ENCODE data around the gene BTN2A1. TPM values are rescaled to one million over a fixed set of nuclear protein-coding genes. Genes with fewer than 3 reads are reported as not detected.
A peak's percentile ranks its signal among the peaks of the same experiment; 100 is the strongest.
"Not testable (repeated sequence)": the region's sequence is repeated elsewhere in the genome, so short reads cannot be mapped to it uniquely, and the experiment has no call there.

BTN2A1 gene
- total RNA-seq, 2 donors from 2014 or later, result 25.9 to 27.9 TPM

DNA sequence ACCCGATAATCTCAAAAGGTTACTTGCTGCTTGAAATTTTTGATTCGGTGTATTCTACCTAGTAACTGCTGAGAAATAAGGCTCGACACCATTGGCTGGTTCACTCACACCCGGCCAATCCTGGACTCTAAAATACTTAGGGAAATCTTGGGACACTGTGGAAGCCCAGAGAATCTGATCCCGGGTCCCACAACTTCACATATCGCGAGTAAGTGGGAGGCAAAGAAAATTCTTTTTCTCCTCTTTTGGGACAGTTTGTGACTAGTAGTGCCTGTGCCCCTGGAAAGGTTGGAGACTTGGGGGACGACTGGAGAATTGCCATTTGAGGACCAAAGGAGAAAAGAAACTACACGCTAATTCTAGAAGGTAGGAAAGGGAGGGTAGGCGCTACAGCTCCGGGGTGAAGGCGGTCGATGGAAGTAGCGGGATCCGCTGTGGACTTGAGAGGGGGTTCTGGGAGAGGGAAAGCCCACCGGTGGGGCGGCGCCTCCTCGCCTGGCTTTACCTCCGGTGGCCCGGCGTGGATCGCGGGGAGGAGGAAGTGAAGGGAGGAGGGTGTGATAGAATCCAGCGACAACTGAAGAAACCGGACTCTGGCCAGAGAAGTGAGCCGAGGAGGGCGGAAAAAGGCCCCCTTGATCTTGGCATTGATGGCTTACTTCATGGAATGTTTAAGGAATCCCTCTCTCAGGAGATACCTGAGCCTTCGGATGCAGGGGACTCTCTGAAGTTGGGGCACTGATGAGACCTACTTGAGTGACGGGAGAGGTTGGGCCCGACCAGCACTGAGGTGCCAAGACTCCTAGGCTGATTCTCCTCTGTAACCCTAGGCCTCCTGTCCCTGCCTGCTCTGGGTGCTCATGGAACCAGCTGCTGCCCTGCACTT is 36.3 kb upstream of the BTN2A1 start:
- peak in 2 of 3 donors; percentile 30 to 32 for DNase-seq
- peaks cover 2% of the 10 kb centered on the region for H3K9me3 ChIP-seq (ENCODE audit: control insufficient read depth, low read length, poor library complexity, severe bottlenecking)
- H3K27me3 Mint-ChIP-seq, result peaks cover 4% of the 10 kb centered on the region
- no peak overlapping the region for H3K4me3 Mint-ChIP-seq
- ATAC-seq, result peak; percentile 98
- H3K4me1 Mint-ChIP-seq, result peaks cover 7% of the 10 kb centered on the region
- peaks cover 2% of the 10 kb centered on the region for H3K36me3 Mint-ChIP-seq (ENCODE audit: low read depth)
- no peak overlapping the region for H3K27ac Mint-ChIP-seq

DNA sequence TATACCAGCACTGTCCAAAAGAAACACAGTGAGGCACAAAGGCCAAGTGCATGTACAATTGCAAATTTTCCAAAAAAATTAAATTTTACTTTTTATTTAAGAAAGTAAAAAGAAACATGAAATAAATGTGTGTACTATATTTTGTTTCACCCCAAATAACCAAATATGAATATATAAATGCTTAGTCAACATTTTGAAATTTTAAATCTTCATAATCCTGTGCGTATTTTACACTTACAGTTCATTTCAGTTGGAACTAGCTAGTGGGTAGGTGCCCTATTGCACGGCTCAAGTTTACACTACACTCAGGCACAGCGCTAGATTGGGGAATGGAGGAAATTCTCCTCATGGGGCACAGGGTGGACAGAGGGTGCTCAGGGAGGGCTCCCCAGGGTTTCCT is 35.4 kb upstream of the BTN2A1 start:
- H3K4me3 Mint-ChIP-seq, result no peak overlapping the region
- H3K27me3 Mint-ChIP-seq, result peaks cover 4% of the 10 kb centered on the region
- peaks cover 7% of the 10 kb centered on the region for H3K36me3 Mint-ChIP-seq (ENCODE audit: low read depth)
- ATAC-seq (no peak), DNase-seq (no peak)
- no peak overlapping the region for H3K27ac Mint-ChIP-seq
- H3K4me1 Mint-ChIP-seq, result peaks cover 7% of the 10 kb centered on the region
- H3K9me3 ChIP-seq (ENCODE audit: control insufficient read depth, low read length, poor library complexity, severe bottlenecking), result peaks cover under 1% of the 10 kb centered on the region

DNA sequence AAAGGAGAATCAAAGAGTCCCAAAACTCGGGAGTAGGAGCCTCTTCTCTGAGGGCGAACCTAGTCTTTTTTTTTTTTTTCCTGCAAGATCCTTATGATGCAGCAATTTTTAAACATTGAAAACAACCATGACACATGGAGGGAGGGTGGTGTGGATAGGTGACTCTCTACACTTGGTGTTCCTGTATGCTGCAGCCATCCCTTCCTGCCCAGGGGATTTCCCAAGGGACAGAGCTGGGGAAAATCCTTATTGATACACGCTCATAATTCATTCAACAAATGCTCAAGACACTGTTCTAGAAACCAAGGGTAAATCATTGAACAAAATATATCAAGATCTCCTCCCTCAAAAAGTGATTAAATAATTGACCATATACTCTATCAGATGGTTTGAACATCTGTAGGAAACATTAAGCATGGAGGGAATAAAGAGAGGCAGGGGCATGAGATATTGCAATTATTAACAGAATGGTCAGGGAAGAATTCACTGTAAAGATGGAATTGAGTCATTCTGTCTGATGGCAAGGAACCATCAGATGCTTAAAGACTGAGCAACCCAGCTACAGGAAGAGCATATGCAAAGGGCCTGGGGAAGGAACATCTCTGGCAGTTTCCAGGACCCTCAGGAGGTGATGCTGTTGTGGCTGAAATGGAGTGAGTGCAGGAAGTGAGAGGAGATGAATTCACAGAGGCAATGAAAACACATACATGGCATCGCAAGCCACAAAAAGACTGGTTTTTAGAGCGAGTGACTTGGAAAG is 30.9 kb upstream of the BTN2A1 start:
- H3K27ac Mint-ChIP-seq, result no peak overlapping the region
- ATAC-seq (no peak), DNase-seq (no peak)
- peaks cover 10% of the 10 kb centered on the region for H3K4me1 Mint-ChIP-seq
- H3K27me3 Mint-ChIP-seq, result peaks cover 4% of the 10 kb centered on the region
- H3K4me3 Mint-ChIP-seq, result no peak overlapping the region
- H3K9me3 ChIP-seq (ENCODE audit: control insufficient read depth, low read length, poor library complexity, severe bottlenecking), result no peaks in the 10 kb centered on the region
- peaks cover 7% of the 10 kb centered on the region for H3K36me3 Mint-ChIP-seq (ENCODE audit: low read depth)

DNA sequence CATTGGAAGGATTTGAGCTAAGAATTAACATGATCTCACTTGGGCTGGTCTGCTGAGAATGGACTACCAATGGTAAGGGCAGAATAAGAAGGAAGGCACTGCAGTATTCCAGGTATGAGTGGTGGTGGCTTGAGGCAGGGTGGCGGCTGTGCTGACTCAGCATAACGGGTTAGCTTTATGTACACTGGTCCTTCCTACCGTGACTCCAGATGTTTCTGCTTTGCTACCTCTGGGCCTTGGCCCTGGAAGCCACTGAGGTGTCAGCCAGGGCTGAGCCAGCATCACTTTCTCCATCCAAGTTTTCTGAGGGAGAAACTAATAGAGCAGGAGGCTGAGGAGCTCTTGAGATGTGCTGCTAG is 30.3 kb upstream of the BTN2A1 start:
- no peaks in the 10 kb centered on the region for H3K9me3 ChIP-seq (ENCODE audit: control insufficient read depth, low read length, poor library complexity, severe bottlenecking)
- Mint-ChIP-seq H3K4me1 (peaks cover 7% of the 10 kb centered on the region), H3K36me3 (ENCODE audit: low read depth) (peaks cover 7% of the 10 kb centered on the region), H3K27ac (no peak overlapping the region), H3K4me3 (no peak overlapping the region), H3K27me3 (peaks cover 4% of the 10 kb centered on the region)
- DNase-seq, result no peak
- ATAC-seq, result no peak

DNA sequence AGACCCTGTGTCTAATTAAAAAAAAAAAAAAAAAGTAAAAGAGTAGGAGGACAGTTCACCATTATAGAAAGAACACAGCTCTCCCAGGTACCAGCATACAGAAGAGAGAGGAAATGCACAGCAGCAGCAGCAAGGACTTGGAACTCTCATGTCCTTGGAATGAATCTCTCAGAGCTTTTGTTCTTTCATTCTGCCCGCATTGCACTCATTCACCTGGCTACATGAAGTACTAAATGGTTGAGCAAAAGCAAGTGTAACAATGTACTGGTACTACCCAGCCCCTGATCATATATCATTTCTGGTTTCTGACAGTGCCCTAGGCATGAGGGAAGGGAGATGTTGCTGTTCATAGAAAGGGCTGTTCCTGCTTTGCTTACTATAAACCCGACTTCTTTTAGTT is 29.5 kb upstream of the BTN2A1 start:
- ATAC-seq, result no peak
- Mint-ChIP-seq H3K36me3 (ENCODE audit: low read depth) (peaks cover 5% of the 10 kb centered on the region), H3K27ac (no peak overlapping the region), H3K4me3 (no peak overlapping the region), H3K4me1 (peaks cover 5% of the 10 kb centered on the region), H3K27me3 (peaks cover 4% of the 10 kb centered on the region)
- no peak for DNase-seq
- no peaks in the 10 kb centered on the region for H3K9me3 ChIP-seq (ENCODE audit: control insufficient read depth, low read length, poor library complexity, severe bottlenecking)

DNA sequence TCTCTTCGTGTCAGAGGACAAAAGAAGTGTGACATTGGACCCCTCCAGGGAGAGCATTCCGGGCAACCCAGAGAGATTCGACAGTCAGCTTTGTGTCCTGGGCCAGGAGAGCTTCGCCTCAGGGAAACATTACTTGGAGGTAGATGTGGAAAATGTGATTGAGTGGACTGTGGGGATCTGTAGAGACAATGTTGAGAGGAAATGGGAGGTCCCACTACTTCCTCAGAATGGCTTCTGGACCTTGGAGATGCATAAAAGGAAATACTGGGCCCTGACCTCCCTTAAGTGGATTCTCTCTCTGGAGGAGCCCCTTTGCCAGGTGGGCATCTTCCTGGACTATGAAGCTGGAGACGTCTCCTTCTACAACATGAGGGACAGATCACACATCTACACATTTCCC is 27.0 kb upstream of the BTN2A1 start:
- DNase-seq (no peak), ATAC-seq (no peak)
- H3K27ac Mint-ChIP-seq, result no peak overlapping the region
- H3K4me1 Mint-ChIP-seq, result peaks cover 5% of the 10 kb centered on the region
- H3K27me3 Mint-ChIP-seq, result peaks cover 4% of the 10 kb centered on the region
- H3K36me3 Mint-ChIP-seq (ENCODE audit: low read depth), result peaks cover 5% of the 10 kb centered on the region
- H3K4me3 Mint-ChIP-seq, result no peak overlapping the region
- no peaks in the 10 kb centered on the region for H3K9me3 ChIP-seq (ENCODE audit: control insufficient read depth, low read length, poor library complexity, severe bottlenecking)

DNA sequence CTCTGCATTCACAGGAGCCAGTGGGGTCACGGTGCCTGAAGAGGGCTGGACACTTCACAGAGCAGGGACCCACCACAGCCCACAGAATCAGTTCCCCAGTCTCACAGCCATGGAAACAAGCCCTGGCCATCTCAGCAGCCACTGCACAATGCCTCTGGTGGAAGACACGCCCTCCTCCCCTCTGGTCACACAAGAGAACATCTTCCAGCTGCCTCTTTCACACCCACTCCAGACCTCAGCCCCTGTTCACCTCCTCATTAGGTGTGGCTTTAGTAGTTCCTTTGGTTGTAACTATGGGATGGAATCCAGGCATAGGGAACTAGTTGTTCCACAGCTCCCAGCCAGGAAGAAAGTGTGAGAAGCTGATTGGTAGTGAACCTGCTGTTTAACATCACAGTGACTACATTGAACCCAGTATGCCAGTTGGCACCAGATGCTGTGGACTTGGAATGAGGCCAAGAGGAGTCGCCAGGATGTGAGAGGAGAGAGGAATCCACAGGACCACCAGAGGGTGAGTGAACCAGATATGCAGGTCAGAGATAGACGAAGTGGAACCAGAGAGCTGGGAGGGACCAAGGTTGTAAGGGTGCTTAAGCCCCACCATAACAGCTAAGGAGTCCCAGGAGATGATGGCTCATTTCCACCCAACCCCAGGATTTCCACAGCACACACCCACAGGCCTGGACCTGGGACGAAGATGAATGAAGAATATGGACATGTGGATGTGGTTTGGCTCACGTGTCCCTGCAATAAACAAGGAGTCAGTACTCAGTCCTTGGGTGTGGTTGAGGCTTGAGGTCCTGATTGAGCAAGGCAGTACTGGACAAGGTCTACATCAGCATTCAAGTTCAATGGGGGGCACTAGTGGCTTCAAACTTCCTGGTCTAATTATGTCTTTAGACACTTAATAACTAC is 26.2 kb upstream of the BTN2A1 start:
- H3K36me3 Mint-ChIP-seq (ENCODE audit: low read depth), result peaks cover 5% of the 10 kb centered on the region
- no peak overlapping the region for H3K27ac Mint-ChIP-seq

DNA sequence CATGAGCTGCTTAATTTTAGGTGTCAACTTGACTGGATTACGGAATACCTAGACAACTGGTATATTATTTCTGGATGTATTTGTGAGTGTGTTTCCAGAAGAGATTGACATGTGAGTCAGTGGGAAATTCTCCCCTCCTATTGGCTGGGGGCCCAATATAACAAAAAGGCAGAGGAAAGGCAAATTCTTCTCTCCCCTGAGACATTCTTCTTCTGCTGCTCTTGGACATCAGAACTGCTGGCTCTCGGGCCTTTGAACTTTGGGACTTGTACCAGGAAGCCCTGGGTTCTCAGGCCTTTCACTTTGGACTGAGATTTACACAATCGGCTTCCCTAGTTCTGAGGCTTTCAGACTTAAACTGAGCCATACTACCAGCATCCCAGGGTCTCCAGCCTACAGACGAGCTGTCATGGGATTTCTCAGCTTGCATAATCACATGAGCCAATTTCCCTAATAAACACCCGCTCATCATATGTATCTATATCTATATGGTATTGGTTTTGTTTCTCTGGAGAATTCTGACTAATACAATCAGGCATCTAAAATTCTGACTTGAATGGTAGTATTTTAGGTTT is 25.0 kb upstream of the BTN2A1 start:
- H3K4me1 Mint-ChIP-seq, result peaks cover 5% of the 10 kb centered on the region
- H3K9me3 ChIP-seq (ENCODE audit: control insufficient read depth, low read length, poor library complexity, severe bottlenecking), result no peaks in the 10 kb centered on the region
- no peaks in the 10 kb centered on the region for H3K36me3 Mint-ChIP-seq (ENCODE audit: low read depth)
- no peak overlapping the region for H3K27ac Mint-ChIP-seq
- ATAC-seq, result no peak
- H3K27me3 Mint-ChIP-seq, result no peaks in the 10 kb centered on the region
- no peak for DNase-seq
- H3K4me3 Mint-ChIP-seq, result no peak overlapping the region

More for the DNA sequence above, 26.2 kb upstream of the BTN2A1 start:
- no peak overlapping the region for H3K4me3 Mint-ChIP-seq
- H3K4me1 Mint-ChIP-seq, result peaks cover 5% of the 10 kb centered on the region
- H3K9me3 ChIP-seq (ENCODE audit: control insufficient read depth, low read length, poor library complexity, severe bottlenecking), result no peaks in the 10 kb centered on the region
- ATAC-seq, result no peak
- no peaks in the 10 kb centered on the region for H3K27me3 Mint-ChIP-seq
- no peak for DNase-seq

DNA sequence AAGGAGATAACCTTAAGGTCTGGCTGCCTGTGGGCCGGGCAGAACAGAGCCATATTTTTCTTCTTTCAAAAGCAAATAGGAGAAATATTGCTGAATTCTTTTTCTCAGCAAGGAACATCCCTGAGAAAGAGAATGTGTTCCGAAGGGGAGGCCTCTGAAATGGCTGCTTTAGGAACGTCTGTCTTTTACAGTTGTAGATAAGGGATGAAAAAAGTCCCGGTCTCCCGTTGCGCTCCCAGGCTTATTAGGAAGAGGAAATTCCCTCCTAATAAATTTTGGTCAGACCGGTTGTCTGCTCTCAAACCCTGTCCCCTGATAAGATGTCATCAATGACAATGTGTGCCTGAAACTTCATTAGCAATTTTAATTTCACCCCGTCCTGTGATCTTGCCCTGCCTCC is 24.1 kb upstream of the BTN2A1 start:
- H3K4me3 Mint-ChIP-seq; H3K27me3 Mint-ChIP-seq; H3K4me1 Mint-ChIP-seq; H3K27ac Mint-ChIP-seq; ATAC-seq; H3K36me3 Mint-ChIP-seq (ENCODE audit: low read depth); DNase-seq; H3K9me3 ChIP-seq (ENCODE audit: control insufficient read depth, low read length, poor library complexity, severe bottlenecking): not testable (repeated sequence)

DNA sequence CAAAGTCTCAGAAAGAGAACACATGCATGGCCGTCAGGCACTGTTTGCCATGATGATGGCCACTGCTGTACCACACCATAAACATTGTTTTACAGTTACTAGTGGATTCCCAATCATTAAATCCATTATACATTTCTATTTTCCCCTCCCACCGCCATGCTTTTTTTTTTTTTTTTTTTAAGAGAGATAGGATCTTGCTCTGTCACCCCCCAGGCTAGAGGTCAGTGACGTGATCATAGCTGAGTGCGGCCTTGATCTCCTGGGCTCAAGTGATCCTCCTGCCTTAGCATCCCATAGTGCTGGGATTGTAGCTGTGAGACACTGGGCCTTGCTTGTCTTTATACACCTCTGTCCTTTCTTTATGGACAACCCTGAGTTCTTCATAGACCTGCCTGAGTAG is 21.7 kb upstream of the BTN2A1 start:
- Mint-ChIP-seq H3K4me1 (peaks cover 17% of the 10 kb centered on the region), H3K27me3 (no peaks in the 10 kb centered on the region), H3K36me3 (ENCODE audit: low read depth) (peaks cover 5% of the 10 kb centered on the region), H3K27ac (no peak overlapping the region), H3K4me3 (no peak overlapping the region)
- DNase-seq, result no peak
- no peak for ATAC-seq
- H3K9me3 ChIP-seq (ENCODE audit: control insufficient read depth, low read length, poor library complexity, severe bottlenecking), result no peaks in the 10 kb centered on the region

DNA sequence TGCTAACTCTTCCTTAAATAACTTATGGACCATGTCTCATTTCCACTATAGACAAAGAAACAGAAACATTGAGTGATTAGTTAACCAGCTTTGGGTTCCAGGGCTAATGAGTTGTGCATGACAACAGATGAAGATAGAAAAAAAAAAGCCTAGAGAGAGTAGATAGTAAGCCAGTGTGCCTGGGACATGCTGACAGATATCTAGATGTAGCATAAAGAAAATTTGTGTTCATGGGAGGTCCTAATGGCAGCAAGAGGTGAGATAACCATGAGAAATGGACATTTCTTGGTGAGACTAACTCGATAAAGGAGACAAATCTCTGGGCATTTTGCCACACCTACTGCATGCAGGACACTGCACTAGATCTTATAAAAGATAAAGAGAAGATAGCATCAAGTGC is 20.2 kb upstream of the BTN2A1 start:
- no peak for ATAC-seq
- Mint-ChIP-seq H3K27ac (no peak overlapping the region), H3K4me1 (peaks cover 22% of the 10 kb centered on the region), H3K27me3 (no peaks in the 10 kb centered on the region), H3K4me3 (no peak overlapping the region), H3K36me3 (ENCODE audit: low read depth) (peaks cover 5% of the 10 kb centered on the region)
- H3K9me3 ChIP-seq (ENCODE audit: control insufficient read depth, low read length, poor library complexity, severe bottlenecking), result no peaks in the 10 kb centered on the region
- DNase-seq, result no peak

DNA sequence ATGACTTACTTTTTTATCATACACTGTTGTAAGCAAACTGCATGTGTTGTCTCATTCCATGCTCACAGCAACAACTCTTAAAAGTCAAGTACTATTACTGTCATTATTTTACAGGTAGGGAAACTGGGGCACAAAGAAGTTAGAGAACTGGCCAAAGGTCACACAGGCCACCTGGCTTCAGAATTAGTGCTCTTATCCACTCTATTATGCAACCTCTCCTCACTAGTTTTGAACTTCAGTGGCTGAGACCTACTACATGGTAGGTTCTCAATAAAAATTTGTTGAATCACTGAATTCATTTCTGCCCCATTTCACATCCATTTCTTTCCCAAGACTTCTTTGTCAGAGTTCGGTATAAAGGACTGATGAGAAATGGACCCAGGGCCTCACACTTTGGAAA is 19.8 kb upstream of the BTN2A1 start:
- H3K36me3 Mint-ChIP-seq (ENCODE audit: low read depth), result peaks cover 5% of the 10 kb centered on the region
- no peaks in the 10 kb centered on the region for H3K9me3 ChIP-seq (ENCODE audit: control insufficient read depth, low read length, poor library complexity, severe bottlenecking)
- H3K27ac Mint-ChIP-seq, result no peak overlapping the region

More for the DNA sequence above, 19.8 kb upstream of the BTN2A1 start:
- DNase-seq, result no peak
- peaks cover 24% of the 10 kb centered on the region for H3K4me1 Mint-ChIP-seq
- H3K4me3 Mint-ChIP-seq, result no peak overlapping the region
- no peak for ATAC-seq
- H3K27me3 Mint-ChIP-seq, result no peaks in the 10 kb centered on the region
